HG03139 (cell line): Measurements from ENCODE around the gene MITF.

Source experiments
- ATAC-seq: cut with Tn5 transposase; IDR thresholded peaks from one replicate; pipeline ENCODE4 v1.9.1; 2021; ENCODE audit not compliant: unreplicated experiment

Gene MITF

DNA sequence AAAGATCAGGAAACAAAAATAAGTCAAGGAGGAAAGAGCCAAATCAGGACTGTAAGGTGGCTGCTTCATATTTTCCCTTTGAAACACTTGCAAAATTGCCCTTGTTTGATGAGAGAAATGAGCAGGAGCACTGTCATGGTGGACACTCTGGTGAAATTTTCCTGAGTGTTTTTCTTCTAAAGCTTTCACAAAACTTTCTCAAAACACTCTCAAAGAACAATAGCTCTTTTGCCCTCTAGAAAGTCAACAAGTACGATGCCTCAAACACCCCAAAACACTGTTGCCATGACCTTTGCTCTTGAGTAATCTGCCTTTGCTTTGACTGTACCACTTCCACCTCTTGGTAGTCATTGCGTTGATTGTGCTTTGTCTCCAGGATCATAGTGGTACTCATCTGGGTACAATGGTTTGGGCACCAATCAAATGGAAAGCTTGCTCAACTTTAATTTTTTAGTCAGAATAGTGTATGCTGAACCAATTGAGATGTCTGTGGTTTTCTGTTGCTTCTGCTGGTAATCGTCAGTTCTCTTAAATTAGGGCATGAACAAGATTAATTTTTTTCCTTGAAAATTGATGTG is 13.2 kb upstream of the MITF start:
- no peak for ATAC-seq

- no peak for ATAC-seq
Observed at GRCh38 chr3:69729147-69729919, 9.9 kb upstream of the MITF start.

GRCh38 chr3:69731080-69731479 is 8.2 kb upstream of the MITF start:
- ATAC-seq = no peak

- ATAC-seq = no peak
Observed at GRCh38 chr3:69735893-69736292, 3.4 kb upstream of the MITF start.

DNA sequence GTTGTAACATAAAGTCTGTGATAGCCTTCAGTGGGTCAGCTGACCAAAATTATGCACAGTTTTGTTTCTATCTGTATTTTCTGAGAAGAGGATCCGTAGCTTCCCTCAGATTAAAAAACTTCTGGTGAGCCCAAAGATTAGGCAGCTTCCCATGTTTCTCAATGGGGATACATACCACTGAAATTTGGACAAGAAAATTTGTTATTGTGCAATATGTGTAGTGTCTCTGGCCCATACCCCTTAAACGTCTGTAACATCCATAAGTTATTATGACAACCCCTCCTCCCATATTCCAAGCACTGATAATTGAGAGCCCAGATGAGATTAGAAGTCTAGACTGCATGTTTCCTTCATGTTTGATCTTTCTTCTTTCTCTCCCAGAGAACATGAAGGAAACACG is 1.9 kb upstream of the MITF start:
- ATAC-seq = no peak

DNA sequence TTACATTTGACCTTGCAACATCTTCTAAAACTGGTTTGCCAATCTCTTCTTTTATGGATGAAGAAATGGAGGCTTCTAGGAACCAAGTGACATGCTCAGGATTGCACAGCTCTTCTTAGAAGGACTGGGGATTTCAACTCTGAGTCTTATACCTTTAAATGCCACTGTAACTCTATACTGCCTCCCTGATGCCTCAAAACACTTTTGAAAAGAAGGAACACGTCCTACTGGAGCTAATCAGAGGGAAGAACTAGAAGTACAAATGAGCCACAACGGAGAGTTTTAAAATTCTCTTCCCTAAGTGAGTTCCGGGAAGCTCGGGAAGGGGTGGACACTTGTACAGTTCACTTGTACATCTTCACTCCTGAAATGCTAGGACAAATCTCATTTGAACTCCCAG is 949 bp upstream of the MITF start:
- no peak for ATAC-seq

GRCh38 chr3:69738859-69739203 is 433 bp upstream of the MITF start:
- no peak for ATAC-seq

GRCh38 chr3:69740103-69741021 is 1.1 kb downstream of the MITF start:
- no peak for ATAC-seq

DNA sequence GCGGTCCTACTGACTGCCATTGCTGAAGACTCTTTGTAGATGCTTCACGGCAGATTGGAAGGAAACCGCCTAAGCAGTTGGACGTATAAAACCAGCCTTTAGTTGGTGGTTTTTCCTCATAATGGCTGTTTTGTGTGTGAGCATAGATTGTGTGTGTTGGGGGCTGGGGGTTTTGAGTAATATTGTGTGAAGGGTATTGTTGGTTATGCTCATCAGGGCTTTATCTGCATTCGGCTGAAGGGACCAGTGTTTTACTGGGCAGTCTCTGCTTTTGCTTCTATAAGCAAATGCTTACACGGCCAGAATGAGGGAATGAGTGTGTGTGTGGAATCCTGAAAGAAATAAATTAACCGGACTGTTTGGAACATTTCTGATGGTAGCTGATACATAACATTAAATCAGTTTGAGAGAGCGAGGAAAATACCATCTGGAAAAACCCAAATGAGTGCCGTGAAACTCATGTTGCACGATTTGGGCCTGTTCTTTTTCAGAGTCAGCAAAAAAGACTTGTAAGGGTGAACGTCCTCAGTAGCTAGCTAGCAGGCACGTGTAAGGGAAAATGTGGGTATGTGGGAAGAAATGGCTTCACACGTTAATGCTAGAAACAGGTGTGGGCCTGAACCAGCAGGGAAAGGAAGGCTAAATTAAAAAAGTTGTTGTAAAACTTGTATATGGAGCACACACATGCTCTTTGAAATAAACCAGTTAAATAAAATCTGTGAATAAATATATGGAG is 1.9 kb downstream of the MITF start:
- ATAC-seq = no peak

DNA sequence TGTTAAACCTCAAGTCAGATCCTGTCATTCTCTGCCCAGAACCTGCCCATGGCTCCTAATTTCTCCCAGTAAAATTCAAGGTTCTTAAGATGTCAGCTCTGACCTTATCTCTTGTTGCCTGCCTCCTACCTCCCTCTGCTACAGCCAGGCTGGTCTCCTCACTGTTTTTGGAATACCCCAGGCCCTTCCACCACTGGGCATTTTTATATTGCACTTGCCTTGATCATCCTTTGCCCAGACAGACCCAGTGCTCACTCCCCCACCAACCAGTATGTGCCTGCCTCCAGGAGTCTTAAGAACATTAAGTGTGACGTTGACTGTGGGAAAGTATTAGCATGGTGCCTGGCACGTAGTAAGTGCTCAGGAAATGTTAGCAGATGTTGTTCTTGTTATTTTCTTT is 3.1 kb downstream of the MITF start:
- ATAC-seq = no peak

DNA sequence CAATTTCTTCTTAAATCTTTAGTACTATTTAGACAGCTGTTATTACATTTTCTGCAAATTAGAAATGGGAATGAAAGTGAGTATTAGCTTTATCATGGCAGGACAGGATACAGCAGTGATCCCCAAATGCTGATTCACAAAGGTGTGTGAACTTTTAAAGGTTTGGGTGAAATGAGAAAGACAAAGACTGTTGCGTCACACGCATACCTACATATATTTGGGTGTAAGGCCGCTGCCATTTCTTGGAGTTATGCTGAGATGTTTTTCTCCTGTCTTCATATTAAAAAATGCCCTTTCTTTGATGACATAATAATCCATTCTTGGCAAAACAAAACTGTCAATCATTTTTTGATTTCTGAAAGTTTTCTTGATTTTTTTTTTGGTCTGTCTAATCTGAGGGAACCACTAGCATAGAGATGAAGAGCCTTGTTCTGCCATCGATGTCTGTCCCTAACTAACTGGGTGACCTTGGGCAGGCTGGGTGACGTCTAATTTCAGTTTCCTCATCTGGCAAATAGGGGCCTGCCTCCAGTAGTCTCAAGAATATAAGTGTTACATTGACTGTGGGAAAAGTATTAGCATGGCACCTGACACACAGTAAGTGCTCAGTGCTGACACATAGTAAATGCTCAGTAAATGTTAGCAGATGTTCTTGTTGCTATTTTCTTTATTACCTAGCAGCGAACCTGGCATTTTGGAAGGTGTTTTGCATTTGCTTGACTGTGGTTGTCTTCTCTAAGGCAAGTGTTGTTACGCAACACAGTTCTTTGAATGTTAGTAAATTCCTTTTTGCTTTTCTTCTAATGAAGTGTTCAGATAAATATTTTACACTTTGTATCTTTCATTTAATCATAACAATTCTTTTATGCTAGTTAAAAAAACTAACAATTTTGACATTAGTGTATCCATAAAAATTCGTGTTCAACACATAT is 5.0 kb downstream of the MITF start:
- ATAC-seq = no peak

GRCh38 chr3:69745505-69745904 is 6.2 kb downstream of the MITF start:
- ATAC-seq = no peak

DNA sequence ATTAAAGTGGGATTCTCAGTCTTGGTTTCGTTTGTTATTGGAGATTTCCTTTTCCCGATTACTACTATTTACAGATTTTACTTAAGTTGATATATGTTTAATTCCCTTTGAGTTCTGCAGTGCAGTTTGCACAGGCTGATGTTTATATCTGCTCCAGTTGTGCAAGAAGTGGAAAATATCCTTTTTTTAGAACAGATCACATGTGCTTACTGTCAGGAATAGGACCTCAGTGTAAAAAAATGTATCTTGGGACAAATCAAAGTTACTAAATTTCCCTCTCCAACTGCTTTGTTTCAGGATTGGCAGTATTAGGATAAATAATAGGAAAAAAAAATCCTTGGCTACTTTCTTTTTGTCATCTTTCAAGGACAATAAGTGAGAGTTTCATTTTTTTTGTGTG is 6.9 kb downstream of the MITF start:
- no peak for ATAC-seq

DNA sequence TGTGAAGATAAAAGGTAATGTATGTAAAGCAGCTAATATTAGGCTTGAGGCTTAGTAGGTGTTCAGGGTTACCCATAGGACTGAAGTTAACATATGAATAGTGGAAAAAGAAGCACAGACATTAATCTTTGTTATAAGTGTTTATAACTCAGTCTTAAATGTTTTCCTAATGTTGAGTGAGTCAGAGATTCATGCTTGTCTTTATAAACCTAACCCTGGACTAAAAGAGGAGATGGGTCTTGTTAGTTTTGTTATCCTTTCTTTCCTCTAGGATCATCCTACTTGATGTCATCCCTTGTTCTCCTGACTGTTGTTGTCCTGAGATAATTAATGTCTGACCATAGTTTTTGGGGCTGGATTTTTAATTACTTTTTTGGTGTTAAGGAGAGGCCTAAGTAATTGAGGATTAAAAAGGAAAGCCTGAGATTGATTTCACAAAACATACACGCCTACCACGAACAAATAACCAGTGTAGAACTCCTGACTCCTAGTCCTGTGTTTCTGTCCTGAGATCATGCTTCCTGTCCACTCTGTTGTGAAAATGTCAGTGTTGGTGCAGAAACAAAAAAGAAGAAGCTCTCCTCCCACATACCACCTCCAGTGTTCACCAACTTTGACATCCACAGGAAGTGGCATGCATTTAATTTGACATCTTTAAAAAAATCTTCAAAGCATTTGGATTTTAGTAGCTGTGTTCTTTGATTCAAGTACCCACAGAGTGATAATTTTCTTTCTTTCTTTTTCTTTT is 8.4 kb downstream of the MITF start:
- ATAC-seq = no peak

DNA sequence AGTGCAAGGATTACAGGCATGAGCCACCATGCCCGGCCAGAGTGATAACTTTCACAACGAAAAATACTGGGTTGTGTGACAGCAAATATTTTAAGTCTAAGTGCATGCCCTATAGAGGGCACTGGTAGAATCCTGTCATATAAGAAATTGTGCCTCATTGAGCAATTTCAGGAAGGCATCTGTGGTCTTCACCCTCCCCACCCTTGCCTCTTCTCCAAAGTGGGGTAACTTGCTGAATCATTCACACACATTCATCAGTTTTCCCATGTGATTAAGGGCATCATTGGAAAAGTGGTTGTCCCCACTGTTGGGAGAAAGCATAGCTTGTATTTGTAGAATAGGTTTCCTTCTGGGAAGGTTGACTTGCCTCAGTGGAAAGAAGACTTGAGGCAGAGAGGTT is 9.2 kb downstream of the MITF start:
- no peak for ATAC-seq

DNA sequence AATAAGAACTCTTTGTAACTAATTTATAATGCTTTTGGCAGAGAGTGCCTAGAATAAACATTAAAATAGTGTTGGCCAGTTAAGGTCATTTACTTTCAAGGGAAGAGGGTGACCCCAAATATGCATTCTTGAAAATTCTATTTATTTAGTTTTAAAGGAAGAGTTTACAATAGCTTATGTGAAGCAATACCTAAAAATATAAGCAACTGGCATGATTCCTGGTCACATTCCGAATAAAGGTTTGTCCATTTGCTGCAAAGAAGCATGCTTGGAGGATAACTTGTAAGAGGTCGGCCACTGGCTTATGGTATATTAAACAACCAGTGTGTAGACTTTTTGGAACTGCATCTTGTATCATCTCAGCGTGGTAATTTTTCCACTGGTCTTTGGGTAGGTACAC is 10.2 kb downstream of the MITF start:
- no peak for ATAC-seq

DNA sequence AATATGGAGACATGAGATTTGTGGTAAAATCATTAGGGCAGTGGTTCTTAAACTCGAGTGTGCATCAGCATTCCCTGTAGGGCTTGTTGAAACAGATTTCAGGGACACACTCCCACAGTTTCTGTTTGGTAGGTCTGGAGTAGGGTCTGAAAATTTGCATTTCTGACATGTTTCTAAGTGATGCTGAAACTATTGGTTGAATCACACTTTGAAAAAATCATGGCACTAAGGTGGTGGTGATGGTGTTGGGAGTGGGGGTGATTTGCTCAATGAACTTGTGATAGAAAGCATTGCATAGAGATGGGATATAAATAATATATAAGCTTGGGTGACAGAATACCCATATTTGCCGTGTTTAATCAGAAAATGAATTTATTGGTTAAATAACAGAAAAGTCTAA is 11.3 kb downstream of the MITF start:
- no peak for ATAC-seq

DNA sequence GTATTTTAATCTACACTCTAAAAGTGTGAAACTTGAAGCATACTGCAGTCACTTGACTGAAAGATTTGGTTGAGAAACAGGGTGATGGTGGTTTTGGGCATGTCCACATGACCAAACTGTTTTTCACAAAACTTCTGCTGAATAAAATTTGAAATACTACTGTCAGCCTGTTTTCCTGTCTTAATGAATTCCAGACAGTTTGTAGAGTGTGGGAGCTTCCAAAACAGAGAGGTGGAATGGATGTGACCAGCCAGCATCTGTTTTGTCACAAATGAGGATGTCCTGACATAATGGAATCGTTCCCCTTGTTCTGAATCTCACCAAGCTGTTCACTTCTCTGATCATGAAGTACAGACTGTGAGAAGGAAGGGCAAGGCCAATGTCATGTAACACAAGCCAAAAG is 11.8 kb downstream of the MITF start:
- ATAC-seq = no peak

- no peak for ATAC-seq
Observed at GRCh38 chr3:69752241-69752640, 13.0 kb downstream of the MITF start.
